HG02678 (cell line): ENCODE results near the gene POLR3E.

ENCODE experiments used
- ATAC-seq: cut with Tn5 transposase; IDR thresholded peaks from one replicate; pipeline ENCODE4 v1.9.1; 2021; ENCODE audit warnings: mild to moderate bottlenecking, moderate library complexity; ENCODE audit not compliant: unreplicated experiment

The POLR3E gene

GRCh38 chr16:22297114-22297870 is at the start of gene POLR3E:
TSS of gene POLR3E (plus strand) at chr16:22297409. CDS start at chr16:22302969, 5,560 bp downstream.
- ATAC-seq: peak; percentile 86

GRCh38 chr16:22250522-22250921 is 46.7 kb upstream of the POLR3E start:
- ATAC-seq: no peak

GRCh38 chr16:22252317-22252716 is 44.9 kb upstream of the POLR3E start:
- ATAC-seq: no peak

- no peak for ATAC-seq
These were observed 43.9 kb upstream of the POLR3E start for GRCh38 chr16:22253272-22253671.

- ATAC-seq: no peak
These were observed 41.9 kb upstream of the POLR3E start for GRCh38 chr16:22255335-22255734.

GRCh38 chr16:22257440-22257839 is 39.8 kb upstream of the POLR3E start:
- ATAC-seq: no peak

GRCh38 chr16:22260490-22260889 is 36.7 kb upstream of the POLR3E start:
- ATAC-seq: no peak

- no peak for ATAC-seq
These were observed 34.7 kb upstream of the POLR3E start for GRCh38 chr16:22262460-22262859.

- no peak for ATAC-seq
These were observed 32.4 kb upstream of the POLR3E start for GRCh38 chr16:22264786-22265185.

GRCh38 chr16:22265351-22265750 is 31.9 kb upstream of the POLR3E start:
- no peak for ATAC-seq

- no peak for ATAC-seq
These were observed 30.7 kb upstream of the POLR3E start for GRCh38 chr16:22266546-22266945.

GRCh38 chr16:22267764-22268163 is 29.4 kb upstream of the POLR3E start:
- no peak for ATAC-seq

GRCh38 chr16:22270525-22270924 is 26.7 kb upstream of the POLR3E start:
- no peak for ATAC-seq

GRCh38 chr16:22272870-22273650 is 24.1 kb upstream of the POLR3E start:
- ATAC-seq: no peak

- no peak for ATAC-seq
These were observed 22.3 kb upstream of the POLR3E start for GRCh38 chr16:22274916-22275315.

- no peak for ATAC-seq
These were observed 18.6 kb upstream of the POLR3E start for GRCh38 chr16:22278441-22279230.

GRCh38 chr16:22282254-22282892 is 14.8 kb upstream of the POLR3E start:
- no peak for ATAC-seq

- ATAC-seq: no peak
These were observed 12.6 kb upstream of the POLR3E start for GRCh38 chr16:22284637-22285036.

- no peak for ATAC-seq
These were observed 12.1 kb upstream of the POLR3E start for GRCh38 chr16:22285080-22285479.

- ATAC-seq: no peak
These were observed 6.2 kb upstream of the POLR3E start for GRCh38 chr16:22291020-22291419.

- ATAC-seq: no peak
These were observed 5.3 kb upstream of the POLR3E start for GRCh38 chr16:22291860-22292318.
